GDM1 (cell line): ENCODE data around the gene KCTD17.
A peak's percentile ranks its signal among the peaks of the same experiment; 100 is the strongest.
"Not testable (repeated sequence)": the region's sequence is repeated elsewhere in the genome, so short reads cannot be mapped to it uniquely, and the experiment has no call there.

ENCODE experiments used
- DNase-seq: peaks from one replicate; lab custom pipeline; 2025; lab: John Stamatoyannopoulos, UW

KCTD17 gene

DNA sequence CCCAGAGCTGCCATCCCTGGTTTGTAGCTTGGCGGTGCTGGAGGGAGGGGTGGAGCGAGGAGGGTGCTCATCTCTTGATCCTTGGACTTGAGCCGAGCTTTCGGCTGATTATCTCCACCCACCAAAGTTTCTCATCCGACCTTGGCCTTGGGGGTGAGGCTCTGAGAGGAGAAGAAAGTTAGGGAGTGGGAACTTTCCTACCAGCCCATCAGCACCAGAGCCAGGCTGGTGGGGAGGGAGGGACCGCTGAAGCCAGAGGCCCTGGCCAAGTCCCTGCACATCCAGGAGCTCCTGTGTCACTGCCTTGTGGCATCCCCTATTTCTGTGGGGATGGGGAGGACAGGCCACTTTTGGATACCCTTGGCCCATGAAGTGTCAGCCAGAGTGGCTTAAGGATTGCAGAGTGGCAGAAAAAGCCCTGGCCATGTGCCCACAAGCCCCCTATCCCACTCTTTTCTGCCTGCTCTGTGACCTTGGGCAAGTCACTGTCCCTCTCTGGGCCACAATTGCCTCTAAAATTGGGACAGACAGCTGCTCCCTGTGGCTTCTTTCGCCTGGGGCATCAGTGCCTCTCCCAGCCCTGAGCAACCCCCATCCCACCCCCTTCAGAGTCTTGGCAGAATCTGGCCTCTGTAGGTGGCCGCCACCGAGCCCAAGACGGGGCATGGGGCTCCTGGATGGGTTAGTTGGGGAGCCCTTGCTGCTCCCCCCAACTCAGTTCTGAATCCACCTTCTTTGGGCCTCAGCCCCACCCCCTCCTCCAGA, 10.3 kb downstream of the KCTD17 start:
- no peak for DNase-seq

DNA sequence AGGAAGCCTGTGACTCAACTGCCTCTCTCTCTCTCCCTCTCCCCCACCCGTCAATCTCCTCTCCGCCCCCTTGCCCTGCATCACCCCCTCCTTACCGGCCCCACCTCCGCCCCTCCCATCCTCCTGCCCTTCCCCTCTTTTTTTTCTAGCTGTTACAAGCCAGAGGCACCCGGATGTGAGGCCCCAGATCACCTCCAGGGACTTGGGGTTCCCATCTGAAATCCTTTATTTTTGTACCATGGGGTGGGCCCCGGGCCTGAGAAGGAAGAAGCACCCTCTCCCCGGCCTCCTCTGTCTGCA, 10.8 kb downstream of the KCTD17 start:
- DNase-seq, result no peak

DNA sequence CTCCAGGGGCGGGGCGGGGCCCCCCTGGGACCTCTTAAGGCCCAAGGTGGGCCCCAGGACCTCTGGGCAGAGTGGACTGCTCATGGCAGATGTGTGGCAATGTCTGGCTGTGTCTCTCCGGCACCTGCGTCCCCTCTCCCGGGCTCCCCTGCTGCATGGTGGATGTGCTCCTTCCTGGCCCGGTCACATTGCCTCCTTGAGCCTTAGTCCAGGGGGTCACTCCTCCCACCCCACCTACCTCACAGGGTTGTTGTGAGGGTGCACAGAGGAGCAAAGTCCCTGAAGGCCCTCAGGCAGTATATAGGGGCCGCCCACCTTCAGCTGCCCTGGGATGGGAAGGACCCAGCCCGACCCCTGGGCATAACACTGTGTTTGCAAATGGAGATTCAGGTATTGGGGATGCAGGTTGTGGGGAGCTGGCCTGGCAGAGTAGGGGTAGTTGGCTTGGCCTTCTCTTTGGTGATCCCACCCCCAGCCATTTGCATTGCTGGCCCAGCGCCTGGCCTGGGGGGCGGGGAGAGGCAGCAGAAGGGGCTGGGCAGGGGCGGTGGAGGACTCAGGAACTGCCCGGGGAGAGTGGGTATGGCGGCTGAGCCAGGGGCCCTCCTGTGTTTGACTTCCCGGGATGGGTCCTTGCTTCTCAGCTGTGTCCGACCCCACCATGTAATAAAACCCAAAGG, 11.3 kb downstream of the KCTD17 start:
- DNase-seq, result no peak

DNA sequence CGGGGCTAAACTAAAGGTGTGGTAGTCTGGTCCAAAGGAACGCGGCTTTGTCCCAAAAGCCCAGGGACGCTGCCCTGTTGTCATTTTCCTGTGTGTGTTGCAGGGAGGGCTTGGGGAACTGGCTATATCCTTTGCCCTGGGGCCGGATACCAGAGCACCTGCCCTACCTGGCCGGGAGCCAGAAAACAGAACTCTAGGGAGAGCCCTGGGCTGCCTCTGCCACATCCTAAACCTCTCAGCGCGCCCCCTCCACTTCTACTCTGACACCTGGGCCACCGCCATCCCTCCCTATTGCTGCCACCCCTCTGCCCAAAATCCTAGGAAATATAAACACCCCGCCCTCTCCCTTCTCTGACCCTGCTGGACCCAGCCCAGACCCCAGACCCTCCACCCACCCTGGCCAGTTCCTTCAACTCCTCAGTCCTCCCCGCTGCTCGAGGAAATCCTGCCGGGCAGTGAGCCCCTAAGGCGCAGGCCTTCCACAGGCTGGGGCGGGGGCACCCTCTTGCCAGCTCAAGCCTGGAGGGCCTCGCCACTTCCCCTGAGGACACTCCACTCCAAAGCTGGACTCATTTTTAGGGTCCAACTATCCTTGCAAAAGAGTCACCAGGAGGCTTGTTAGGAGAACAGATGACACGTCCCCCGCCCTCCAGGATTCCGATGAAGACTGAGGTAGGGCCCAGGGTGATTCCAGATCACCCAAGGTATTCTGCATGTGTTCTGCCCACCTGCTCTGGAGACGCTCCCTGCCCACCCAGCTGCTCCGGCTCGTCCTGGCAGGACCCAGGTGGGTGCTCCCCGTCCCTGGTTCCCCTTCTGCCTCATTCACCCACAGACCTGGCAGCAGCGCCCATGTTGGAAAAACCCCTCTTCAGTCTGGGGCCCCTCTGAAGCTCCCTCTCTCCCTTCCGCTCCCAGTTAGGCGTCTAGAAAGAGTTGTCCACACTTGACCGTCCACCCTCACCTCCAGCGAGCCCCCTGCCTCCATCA, 12.2 kb downstream of the KCTD17 start:
- no peak for DNase-seq

DNA sequence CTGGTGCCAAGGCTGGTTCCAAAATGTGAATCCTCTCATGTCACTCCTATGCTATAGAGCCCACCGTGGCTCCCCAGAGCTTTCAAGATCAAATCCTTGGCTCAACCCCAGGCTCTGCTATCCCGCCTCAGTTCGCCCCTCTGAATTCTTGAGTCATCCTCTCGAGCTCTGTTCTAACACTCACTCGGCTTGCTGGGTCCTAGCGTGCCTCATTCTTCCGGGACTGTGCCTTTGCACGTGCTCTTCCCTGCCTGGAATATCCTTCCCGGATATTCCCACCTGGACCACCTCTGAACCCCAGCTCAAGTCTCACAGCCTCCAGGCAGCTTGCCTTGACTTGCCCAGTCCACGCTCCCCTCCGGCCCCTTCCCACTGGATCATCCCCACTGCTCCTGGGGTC, 13.0 kb downstream of the KCTD17 start:
- no peak for DNase-seq

DNA sequence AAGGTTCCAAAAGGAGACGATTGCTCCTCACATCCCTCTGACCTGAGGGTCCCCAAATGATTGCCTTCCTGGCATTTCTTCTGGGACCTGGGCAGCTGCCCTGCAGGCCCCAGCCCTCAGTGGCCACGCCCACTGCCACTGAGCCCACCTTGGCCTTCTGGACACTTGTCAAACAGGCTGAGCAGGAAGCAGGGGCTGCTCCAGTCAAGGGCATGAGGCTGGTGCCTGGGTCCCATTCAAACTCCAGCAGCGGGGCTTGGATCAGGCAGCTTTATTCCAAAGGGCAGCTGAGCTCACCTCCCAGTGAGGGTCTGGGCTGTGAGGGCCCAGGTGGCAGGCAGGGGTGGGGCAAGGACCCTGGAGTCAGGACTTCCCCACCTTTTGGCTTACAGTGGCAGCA, 13.6 kb downstream of the KCTD17 start:
- no peak for DNase-seq

DNA sequence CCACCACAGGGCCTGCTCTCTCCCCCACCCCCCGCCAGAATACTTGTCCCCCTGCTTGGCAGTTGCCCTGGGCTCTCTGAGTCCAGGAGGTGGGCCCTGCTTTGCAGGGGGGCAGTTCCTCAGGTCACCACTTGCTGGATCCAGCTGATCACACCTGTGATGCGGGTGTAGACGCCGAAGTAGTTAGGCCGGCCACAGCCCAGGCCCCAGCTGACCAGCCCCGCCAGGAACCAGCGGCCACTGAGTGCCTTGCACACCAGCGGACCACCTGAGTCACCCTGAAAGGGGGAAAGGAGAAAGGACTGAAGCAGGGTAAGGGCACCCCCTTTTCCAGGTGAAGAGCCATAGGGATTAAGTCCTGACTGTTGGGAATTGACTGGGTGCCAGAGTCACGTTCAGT, 14.4 kb downstream of the KCTD17 start:
- DNase-seq, result no peak

DNA sequence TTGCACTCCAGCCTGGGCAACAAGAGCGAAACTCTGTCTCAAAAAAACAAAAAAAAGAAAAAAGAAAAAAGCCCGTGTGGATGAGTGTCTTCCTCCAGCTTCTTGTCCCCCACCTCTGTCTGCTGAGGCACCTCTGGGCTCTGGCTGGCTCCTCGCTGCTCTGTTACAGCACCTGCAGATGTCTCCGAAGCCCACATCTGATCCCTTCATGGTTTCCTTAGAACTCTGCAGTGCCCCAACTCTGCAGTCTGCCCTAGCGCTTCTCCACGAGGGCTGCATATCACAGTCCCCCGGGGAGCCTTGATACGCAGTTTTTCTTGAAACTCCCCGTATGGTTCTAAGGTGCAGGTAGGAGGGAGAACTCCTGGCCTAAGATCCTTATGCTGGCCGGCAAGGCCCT, 15.9 kb downstream of the KCTD17 start:
- no peak for DNase-seq

DNA sequence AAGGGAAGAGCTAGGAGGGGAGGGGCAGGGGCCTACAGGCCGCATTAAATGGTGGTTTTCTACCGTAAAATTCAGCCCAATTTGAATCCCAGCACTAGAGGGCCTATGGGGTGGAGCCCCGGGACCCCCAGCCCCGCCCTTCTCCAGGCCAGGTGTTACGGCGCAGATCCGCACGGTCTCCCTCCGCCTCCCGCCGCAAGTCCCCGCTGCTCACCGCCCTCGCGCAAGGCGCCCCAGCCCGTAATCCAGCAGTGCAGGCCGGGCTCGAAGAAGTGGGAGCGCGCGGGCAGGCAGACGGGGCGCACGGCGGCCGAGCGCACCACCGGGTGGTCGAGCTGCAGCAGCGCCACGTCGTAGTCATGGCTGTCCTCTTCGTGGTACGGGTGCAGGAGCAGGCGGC, 17.3 kb downstream of the KCTD17 start:
- no peak for DNase-seq

DNA sequence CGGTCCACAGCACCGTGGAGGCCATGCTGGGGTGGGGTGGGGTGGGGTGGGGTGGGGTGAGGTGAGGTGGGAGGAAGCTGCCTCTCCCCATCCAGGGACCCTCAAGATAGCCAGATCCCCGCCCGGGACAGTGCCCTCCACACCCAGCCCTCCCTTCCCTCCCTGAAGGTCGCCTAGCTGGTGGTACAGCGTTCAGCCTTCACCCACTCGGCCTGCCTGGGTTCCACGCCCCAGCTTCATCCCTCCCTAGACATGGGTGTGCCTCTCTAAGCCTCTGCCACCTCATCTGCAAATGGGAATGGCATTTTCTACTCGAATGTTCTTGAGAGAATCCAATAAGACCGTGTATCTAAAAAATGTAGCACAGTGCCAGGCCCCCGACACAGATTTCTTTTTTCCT, 17.8 kb downstream of the KCTD17 start:
- no peak for DNase-seq

DNA sequence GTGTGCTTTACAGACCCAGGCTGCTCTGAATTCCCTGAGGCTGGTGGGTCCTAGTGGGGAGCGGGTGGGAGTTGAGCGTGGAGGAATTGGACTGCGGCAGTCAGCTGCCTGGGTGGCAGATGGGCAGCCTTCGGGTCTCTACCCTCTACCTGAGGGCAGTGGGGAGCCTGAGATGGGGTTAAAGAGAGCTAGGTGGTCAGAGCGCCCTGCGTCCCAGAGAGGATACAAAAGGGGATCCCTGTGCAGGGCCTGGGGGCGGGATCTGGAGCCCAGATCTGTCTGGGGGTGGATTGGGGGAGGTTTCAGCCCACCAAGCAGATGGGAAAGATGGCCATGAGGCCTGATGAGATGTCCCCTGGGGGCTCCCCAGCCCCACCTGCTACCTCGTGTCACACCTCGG, 18.2 kb downstream of the KCTD17 start:
- no peak for DNase-seq

DNA sequence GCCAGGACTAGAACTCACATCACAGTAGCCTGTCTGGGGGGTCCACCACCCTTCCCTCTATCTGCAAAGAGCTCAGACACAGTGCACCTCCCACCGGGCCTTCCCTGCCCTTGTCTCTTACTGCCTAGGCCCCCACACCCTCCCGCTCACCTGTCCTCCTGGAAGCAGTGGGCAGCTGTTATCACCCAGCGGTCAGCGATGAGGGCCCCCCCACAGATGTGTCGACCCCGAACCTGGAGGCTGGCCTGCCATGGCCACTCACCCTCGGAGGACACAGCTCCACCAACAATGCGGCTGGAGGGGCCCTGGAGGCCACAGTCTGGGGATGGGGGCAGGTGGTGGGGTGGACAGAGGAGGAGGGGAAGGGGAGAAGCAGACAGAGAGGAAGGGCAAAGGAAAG, 18.8 kb downstream of the KCTD17 start:
- no peak for DNase-seq

DNA sequence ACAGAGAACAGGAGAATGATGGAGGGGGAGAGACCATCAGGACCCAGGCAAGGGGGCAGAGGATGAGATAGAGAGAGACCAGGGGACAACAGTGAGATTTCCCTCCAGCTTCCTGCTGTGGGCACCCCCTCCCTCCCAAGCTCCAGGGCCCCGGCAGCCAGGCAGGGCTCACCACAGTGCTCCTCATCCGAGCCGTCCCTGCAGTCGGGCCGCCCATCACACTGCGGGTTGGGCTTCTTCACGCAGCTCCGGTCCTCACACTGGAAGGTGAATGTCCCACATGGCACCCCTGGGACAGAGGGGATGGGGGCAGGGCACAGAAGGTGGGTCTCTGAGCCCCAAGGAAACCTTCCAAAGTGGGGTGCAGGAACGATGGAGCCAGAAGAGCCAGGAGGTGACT, 19.2 kb downstream of the KCTD17 start:
- no peak for DNase-seq

DNA sequence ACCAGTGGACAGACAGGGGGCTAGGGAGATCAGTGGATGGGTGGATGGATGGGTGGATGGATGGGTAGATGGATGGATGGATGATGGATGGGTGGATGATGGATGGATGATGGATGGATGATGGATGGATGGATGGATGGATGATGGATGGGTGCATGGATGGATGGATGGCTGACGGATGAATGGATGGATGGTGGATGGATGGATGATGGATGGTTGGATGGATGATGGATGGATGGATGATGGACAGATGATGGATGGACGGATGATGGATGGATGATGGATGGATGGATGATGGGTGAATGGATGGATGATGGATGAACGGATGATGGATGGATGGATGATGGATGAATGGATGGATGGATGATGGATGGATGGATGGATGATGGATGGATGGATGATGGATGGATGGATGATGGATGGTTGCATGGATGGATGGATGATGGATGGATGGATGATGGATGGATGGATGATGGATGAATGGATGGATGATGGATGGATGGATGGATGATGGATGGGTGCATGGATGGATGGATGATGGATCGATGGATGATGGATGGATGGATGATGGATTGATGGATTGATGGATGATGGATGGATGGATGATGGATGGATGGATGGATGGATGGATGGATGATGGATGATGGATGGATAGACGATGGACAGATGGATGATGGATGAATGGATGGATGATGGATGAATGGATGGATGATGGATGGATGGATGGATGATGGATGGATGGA, 20.5 kb downstream of the KCTD17 start:
- not testable (repeated sequence) for DNase-seq

DNA sequence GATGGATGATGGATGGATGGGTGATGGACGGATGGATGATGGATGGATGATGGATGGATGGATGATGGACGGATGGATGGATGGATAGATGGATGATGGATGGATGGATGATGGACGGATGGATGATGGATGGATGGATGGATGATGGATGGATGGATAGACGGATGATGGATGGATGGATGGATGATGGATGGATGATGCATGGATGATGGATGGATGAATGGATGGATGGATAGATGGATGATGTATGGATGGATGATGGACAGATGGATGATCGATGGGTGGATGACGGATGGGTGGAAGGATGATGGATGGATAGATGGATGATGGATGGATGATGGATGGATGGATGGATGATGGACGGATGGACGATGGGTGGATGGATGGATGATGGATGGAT, 21.1 kb downstream of the KCTD17 start:
- DNase-seq, result no peak

DNA sequence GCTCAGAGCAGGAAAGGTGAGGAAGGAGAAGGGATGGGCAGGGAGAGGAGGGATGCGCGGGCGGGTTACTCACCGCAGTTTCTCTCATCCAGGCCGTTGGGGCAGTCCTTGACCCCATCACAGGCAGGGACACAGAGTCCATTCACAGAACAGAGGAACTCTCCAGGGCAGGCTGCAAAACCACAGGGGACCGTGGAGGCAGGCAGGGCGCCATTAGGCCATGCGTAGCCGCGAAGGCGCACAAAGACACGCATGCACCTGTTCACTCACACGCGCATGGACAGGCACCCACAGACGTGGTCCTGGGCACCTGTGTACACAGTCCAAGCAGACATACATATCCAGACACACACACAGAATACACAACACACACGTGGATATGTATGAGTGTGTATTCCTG, 23.0 kb downstream of the KCTD17 start:
- no peak for DNase-seq

DNA sequence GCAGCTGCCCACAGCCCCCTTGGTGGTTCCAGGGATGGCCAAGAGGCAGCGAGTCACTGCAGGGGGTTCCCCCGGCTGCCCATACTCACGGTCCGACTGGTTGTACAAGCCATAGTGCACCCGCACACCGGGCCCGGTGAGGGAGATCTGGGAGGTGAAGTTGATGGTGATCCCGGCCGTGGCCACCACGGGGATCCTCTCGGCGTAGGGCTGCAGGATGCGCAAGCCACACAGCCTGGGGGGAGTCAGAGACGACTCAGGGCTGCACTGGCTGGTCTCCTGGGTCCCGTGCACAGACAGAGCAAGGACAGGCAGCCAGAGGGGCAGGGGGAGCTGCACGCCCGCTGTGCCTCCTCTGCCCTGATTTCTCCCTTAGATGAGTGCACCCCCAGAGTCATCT, 23.5 kb downstream of the KCTD17 start:
- DNase-seq, result no peak

DNA sequence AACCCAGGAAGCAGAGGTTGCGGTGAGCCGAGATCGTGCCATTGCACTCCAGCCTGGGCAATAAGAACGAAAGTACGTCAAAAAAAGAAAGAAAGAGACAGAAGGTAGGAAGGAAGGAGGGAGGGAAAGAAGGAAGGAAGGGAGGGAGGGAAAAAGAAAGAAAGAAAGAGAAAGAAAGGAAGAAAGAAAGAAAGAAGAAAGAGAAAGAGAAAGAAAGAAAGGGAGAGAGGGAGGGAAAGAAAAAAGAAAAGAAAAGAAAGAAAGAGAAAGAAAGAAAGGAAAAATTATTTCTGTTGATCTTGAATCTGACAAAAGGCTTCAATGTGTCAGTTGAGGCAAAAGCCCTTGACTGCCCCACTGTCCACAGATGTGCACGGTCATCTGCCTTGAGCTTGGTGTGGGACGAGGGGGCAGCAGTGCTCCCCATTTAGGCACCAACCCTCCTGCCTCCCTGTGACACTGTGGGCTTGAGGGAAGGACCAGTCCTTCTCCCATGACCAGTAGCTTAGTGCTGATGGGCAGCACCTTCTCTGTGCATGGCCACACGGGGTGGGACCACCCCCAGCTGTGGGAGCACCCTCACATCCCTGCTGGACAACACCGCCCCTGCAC, 24.4 kb downstream of the KCTD17 start:
- DNase-seq, result no peak

DNA sequence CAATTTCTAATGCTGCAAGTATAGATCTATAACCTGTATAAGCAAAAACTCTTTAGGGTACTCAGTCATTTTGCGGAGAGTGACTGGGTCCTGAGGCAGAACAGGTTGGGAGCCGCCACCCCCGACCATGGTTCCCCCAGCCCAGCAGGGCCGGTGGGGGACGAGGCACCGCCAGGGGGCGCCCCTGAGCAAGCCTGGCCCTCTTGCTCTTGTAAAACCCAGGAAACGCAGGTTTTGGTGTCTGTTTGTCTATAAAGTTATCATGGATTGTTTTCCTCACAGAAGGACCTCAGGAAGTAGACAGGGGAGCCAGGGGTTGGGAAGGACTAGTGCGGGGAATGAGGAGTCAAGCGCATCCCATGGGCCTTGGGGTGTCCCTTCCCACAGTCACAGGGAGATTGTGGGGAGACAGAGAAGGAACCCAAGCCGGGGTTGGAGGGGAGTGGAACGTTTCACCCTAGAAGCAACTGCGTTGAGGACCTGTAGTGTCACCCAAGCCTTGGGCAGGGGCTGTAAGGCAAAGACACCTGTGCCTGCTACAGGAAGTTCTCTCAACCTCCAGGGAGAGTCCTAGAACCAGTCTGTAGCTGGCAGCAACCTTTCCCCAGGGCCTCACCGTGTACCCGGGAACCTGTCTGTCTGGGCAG, 26.4 kb downstream of the KCTD17 start:
- peak; percentile 20 for DNase-seq

DNA sequence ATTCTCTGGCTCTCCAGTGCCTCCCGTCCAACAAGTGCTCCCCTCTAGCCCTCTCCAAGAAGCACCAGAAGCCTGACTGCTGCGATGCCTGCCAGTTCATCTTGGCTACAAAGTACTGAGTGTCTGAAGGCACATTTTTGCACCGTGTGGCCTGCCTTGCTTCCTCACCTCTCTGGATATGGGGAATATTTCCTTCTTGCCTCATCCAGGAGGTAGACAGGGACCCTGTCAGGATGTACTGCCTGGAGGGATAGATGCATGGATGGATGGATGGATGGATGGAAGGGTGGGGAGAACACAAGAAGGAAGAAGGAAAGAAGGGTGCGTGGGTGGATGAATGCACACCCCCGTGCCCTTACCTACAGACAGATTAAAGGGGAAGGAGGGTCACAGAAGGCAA, 27.6 kb downstream of the KCTD17 start:
- DNase-seq, result no peak

DNA sequence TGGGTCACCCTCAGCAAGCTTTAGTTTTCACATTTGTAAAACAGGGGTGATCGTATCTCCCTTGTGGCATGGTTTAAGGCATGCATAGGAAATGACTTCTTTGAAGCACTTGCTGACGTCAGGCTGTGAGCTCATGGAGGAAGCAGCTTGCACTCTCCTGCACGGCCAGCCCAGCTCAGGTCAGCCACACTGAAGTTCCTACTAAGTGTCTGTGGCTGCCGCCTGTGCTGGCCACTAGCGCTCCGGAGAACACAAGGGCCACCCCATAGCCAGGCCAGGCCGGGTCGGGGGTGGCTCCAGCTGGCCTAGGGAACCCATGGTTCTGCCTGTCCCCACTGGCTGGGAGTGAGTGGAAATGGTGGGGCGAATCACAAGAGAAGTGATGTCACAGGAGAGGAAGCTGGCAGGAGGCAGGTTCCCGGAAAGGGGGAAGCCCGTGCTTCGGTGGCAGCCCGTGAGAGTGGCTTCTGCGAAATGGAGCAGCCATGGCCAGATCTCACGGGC, 28.2 kb downstream of the KCTD17 start:
- no peak for DNase-seq
